ENCODE measurements around the gene FEZ2. TPM values are rescaled to one million over a fixed set of nuclear protein-coding genes. Genes with fewer than 3 reads are reported as not detected.

Gene FEZ2
- polyA plus RNA-seq, 1 donor (not counting 4 experiments of a cell fraction or from before 2014, with no cell fraction given), result 56.2 TPM

- H3K9ac ChIP-seq (ENCODE audit: control insufficient read depth, extremely low read depth, insufficient read depth, low read length), result no peak overlapping the region
- FAIRE-seq (no peak), DNase-seq (ENCODE audit: low read depth, low spot score) (no peak)
- no peak overlapping the region for H3K4me3 ChIP-seq (ENCODE audit: control insufficient read depth in 2 of 3, extremely low read depth in 1 of 3, insufficient read depth in 2 of 3, low read depth in 1 of 3, low read length in 3 of 3)
- H3K9me3 ChIP-seq (ENCODE audit: control insufficient read depth, low read depth, low read length), result no peaks in the 10 kb centered on the region
- H3K27ac ChIP-seq (ENCODE audit: control insufficient read depth, insufficient read depth, low read length), result no peak overlapping the region
- H3K4me2 ChIP-seq (ENCODE audit: control insufficient read depth, extremely low read depth, insufficient read depth, low read depth, low read length), result no peak overlapping the region
- peaks cover 29% of the 10 kb centered on the region for H3K79me2 ChIP-seq (ENCODE audit: control insufficient read depth, insufficient read depth, low read length)
- dilution Hi-C loops (cut with MboI; ENCODE audit: extremely low pct_ligation_motif_present, low sequenced_read_pairs), result no loop called here
- TF ChIP-seq CTCF (optimal IDR thresholded peaks at IDR 0.05 in 1 of 3, IDR thresholded peaks at IDR 0.05 in 1 of 3, conservative IDR thresholded peaks at IDR 0.05 in 1 of 3; ENCODE audit: extremely low read depth in 1 of 3, insufficient read depth in 2 of 3, low read length in 3 of 3) (no peak), EZH2 (IDR thresholded peaks at IDR 0.05; ENCODE audit: low read length) (no peak)
- peaks cover 4% of the 10 kb centered on the region for H4K20me1 ChIP-seq (ENCODE audit: control insufficient read depth, extremely low read depth, insufficient read depth, low read length)
- no peak overlapping the region for H2AFZ ChIP-seq (ENCODE audit: control insufficient read depth, low read length)
- H3K27me3 ChIP-seq (ENCODE audit: control insufficient read depth, extremely low read depth, insufficient read depth, low read length), result no peaks in the 10 kb centered on the region
- H3K4me1 ChIP-seq (ENCODE audit: control insufficient read depth, extremely low read depth, insufficient read depth, low read length), result no peaks in the 10 kb centered on the region
- H3K9me1 ChIP-seq (ENCODE audit: control insufficient read depth, extremely low read depth, insufficient read depth, low read length), result no peaks in the 10 kb centered on the region
- H3K36me3 ChIP-seq (ENCODE audit: control insufficient read depth in 2 of 2, extremely low read depth in 1 of 2, insufficient read depth in 2 of 2, low read length in 2 of 2), result peaks cover 9 to 25% of the 10 kb centered on the region in 2 experiments
Observed at GRCh38 chr2:36586672-36587071, 11.3 kb downstream of the FEZ2 start.

- Histone ChIP-seq H2AFZ (ENCODE audit: control insufficient read depth, low read length) (no peak overlapping the region), H3K27me3 (ENCODE audit: control insufficient read depth, extremely low read depth, insufficient read depth, low read length) (no peaks in the 10 kb centered on the region), H3K27ac (ENCODE audit: control insufficient read depth, insufficient read depth, low read length) (no peak overlapping the region), H4K20me1 (ENCODE audit: control insufficient read depth, extremely low read depth, insufficient read depth, low read length) (peaks cover 4% of the 10 kb centered on the region), H3K36me3 (ENCODE audit: control insufficient read depth in 2 of 2, extremely low read depth in 1 of 2, insufficient read depth in 2 of 2, low read length in 2 of 2) (peaks cover 18 to 32% of the 10 kb centered on the region in 2 experiments), H3K9me1 (ENCODE audit: control insufficient read depth, extremely low read depth, insufficient read depth, low read length) (no peaks in the 10 kb centered on the region), H3K4me2 (ENCODE audit: control insufficient read depth, extremely low read depth, insufficient read depth, low read depth, low read length) (no peak overlapping the region), H3K79me2 (ENCODE audit: control insufficient read depth, insufficient read depth, low read length) (peaks cover 16% of the 10 kb centered on the region), H3K9me3 (ENCODE audit: control insufficient read depth, low read depth, low read length) (no peaks in the 10 kb centered on the region), H3K9ac (ENCODE audit: control insufficient read depth, extremely low read depth, insufficient read depth, low read length) (no peak overlapping the region), H3K4me3 (ENCODE audit: control insufficient read depth in 2 of 3, extremely low read depth in 1 of 3, insufficient read depth in 2 of 3, low read depth in 1 of 3, low read length in 3 of 3) (no peak overlapping the region), H3K4me1 (ENCODE audit: control insufficient read depth, extremely low read depth, insufficient read depth, low read length) (peaks cover 2% of the 10 kb centered on the region)
- no peak for DNase-seq (ENCODE audit: low read depth, low spot score)
- FAIRE-seq, result no peak
- dilution Hi-C loops (cut with MboI; ENCODE audit: extremely low pct_ligation_motif_present, low sequenced_read_pairs), result no loop called here
- TF ChIP-seq CTCF (optimal IDR thresholded peaks at IDR 0.05 in 1 of 3, IDR thresholded peaks at IDR 0.05 in 1 of 3, conservative IDR thresholded peaks at IDR 0.05 in 1 of 3; ENCODE audit: extremely low read depth in 1 of 3, insufficient read depth in 2 of 3, low read length in 3 of 3), result no peak
- TF ChIP-seq EZH2 (IDR thresholded peaks at IDR 0.05; ENCODE audit: low read length), result no peak
Observed at GRCh38 chr2:36584148-36584794, 13.7 kb downstream of the FEZ2 start.
